D721Med (cell line): ENCODE results near the gene ARID1B.

Source experiments
- DNase-seq: peaks from one replicate; pipeline ENCODE4 v3.0.0; 2011; ENCODE audit warnings: low spot score; ENCODE audit not compliant: insufficient read length
- FAIRE-seq: peaks from 2 replicates; lab custom pipeline; 2011; peaks lifted over from hg19 to GRCh38; lab: Jason Lieb, UNC
- CTCF ChIP-seq: IDR thresholded peaks from 2 replicates; pipeline ENCODE4 v1.5.1; 2012; ENCODE audit warnings: mild to moderate bottlenecking, control low read depth; ENCODE audit not compliant: insufficient read depth; ENCODE audit errors: missing control alignments

The ARID1B gene

GRCh38 chr6:157055863-157056262, 278.7 kb downstream of the ARID1B start:
- TF ChIP-seq CTCF: no peak
- FAIRE-seq (no peak), DNase-seq (no peak)

- FAIRE-seq (no peak), DNase-seq (no peak)
- no peak for TF ChIP-seq CTCF
These were observed 279.1 kb downstream of the ARID1B start for GRCh38 chr6:157056275-157056674.

GRCh38 chr6:157058574-157058973, 281.4 kb downstream of the ARID1B start:
- FAIRE-seq (no peak), DNase-seq (no peak)
- no peak for TF ChIP-seq CTCF

DNA sequence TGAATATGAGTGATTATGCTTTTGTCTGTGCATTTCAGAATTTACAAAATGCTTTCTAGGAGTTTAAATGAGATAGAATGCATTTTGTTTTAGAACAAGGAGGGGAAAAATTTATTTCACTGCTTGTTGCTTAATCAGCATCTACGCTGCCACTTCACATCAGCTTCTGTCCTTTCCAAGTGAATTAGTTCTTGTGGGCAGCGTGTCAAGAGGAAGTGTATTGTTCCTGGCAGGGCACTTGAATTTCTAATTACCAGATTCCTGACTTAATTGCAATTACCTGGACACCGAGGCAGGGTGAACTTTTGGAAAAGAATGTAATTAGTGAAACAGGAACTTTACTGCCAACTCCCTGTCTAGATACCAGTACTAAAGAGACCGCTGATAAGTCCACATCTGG, 282.6 kb downstream of the ARID1B start:
- no peak for TF ChIP-seq CTCF
- FAIRE-seq (no peak), DNase-seq (no peak)

DNA sequence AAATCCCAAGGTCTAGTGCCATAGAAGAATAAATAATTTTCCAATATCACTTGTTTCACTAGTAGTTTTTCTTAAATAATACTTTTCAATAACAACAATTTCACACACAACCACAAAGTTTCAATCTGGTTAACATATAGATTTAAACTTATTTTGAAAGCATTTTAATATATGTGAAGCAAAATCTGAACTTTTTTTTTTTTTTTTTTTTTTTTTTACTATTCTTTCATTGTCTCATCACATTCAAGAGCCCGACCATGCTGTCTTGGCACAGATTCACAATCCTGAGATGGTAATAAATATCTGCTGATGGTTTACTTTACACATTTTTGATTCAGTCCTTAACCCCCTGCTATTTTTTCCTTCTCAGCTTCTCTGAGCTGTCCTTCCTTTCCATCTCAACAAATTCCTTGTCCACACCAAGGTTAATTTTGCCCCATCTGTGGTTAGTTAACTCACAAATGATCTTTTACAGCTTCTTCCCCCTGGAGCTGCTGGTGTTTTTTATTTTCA, 283.3 kb downstream of the ARID1B start:
- no peak for FAIRE-seq
- no peak for TF ChIP-seq CTCF
- DNase-seq: no peak

DNA sequence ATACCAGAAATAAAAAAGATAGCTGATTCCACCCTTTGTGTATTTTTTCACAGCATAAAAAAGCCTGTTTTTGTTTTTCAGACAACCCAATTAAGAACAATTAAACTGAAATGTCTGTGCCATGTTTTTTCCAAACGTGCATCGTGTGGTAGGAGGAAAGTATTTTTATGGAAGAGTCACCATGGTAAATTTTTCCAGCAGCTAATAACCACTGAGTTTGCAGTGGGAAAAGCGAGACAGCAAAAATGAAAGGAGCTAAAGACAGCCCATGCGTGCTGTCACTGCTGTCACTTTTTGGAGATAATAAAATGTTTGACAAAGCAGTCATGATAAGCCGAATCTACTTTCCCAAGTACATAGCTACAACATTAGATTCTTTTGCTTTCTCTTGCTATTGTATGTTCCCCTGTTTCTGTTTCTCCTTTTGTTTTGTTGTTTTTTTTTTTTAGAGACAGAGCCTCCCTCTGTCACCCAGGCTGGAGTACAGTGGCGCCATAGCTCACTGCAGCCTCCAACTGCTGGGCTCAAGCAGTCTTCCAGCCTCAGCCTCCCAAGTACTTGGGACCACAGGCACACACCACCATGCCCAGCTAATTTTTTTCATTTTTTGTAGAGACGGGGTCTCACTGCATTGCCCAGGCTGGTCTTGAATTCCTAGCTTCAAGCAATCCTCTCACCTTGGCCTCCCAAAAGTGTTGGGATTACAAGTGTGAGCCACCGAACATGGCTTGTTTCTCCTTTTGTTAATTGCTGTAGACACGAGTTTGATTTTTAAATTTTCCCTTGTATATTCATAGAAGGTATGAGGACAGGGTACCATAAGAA, 284.8 kb downstream of the ARID1B start:
- no peak for DNase-seq
- TF ChIP-seq CTCF: no peak
- FAIRE-seq: no peak
